Measurements from ENCODE around the gene TGM3. TPM values are rescaled to one million over a fixed set of nuclear protein-coding genes. Genes with fewer than 3 reads are reported as not detected.
A peak's percentile ranks its signal among the peaks of the same experiment; 100 is the strongest.

Gene TGM3
- total and polyA plus RNA-seq, 2 of the 4 experiments (the other 2 are of a cell fraction), result not detected

- H2AK9ac ChIP-seq (replicated peaks; ENCODE audit: low read depth, low read length, poor library complexity), result no peak overlapping the region
- CTCF ChIA-PET, result no interaction called here
Measured at GRCh38 chr20:2340136-2340535, 44.3 kb downstream of the TGM3 start.

More at GRCh38 chr20:2340136-2340535, 44.3 kb downstream of the TGM3 start:
- H2BK5ac ChIP-seq (ENCODE audit: low read depth, low read length, poor library complexity, severe bottlenecking), result no peak overlapping the region
- H4K5ac ChIP-seq (ENCODE audit: low read depth, low read length), result no peak overlapping the region
- no peaks in the 10 kb centered on the region for H4K20me1 ChIP-seq (ENCODE audit: insufficient read depth, low read length)
- BruUV-seq (replicated peaks), result no TSS peak
- peaks cover 3% of the 10 kb centered on the region for H3K27me3 ChIP-seq (ENCODE audit: control insufficient read depth, insufficient read depth, low read length)
- no peaks in the 10 kb centered on the region for H3K9me3 ChIP-seq (ENCODE audit: control insufficient read depth, insufficient read depth, low read length)
- no peak overlapping the region for H4K91ac ChIP-seq (ENCODE audit: insufficient read depth, low read depth, low read length)
- no peak for DNase-seq
- H3K4me2 ChIP-seq (ENCODE audit: low read depth, low read length), result no peak overlapping the region
- no peak overlapping the region for H2BK20ac ChIP-seq (ENCODE audit: low read depth, low read length)
- H3K23ac ChIP-seq (ENCODE audit: low read depth, low read length), result no peak overlapping the region
- POLR2A ChIA-PET (ENCODE audit: unreplicated experiment), result no interaction called here
- no peaks in the 10 kb centered on the region for H3K9me1 ChIP-seq (ENCODE audit: insufficient read depth, low read length)
- H2AK5ac ChIP-seq (ENCODE audit: low read depth, low read length), result no peak overlapping the region
- no peak overlapping the region for H3K27ac ChIP-seq (ENCODE audit: insufficient read depth, low read length)
- no peaks in the 10 kb centered on the region for H3K36me3 ChIP-seq (ENCODE audit: control insufficient read depth, insufficient read depth, low read length)
- H3K4me3 ChIP-seq (ENCODE audit: insufficient read depth, low read depth, low read length), result no peak overlapping the region
- no peak overlapping the region for H3K56ac ChIP-seq (ENCODE audit: extremely low read depth, insufficient read depth, low read length)
- dilution Hi-C loops (cut with HindIII; ENCODE audit: low sequenced_read_pairs, unreplicated experiment), result no loop called here
- H4K8ac ChIP-seq (ENCODE audit: low read depth in 2 of 2, low read length in 2 of 2), result no peak overlapping the region
- no peak overlapping the region for H3K4ac ChIP-seq (ENCODE audit: low read depth, low read length)
- in situ Hi-C loops (cut with MboI; ENCODE audit: low sequenced_read_pairs), result no loop called here
- ATAC-seq (ENCODE audit: low read depth), result no peak
- H3K9ac ChIP-seq (ENCODE audit: low read depth, low read length), result no peak overlapping the region
- TF ChIP-seq SMC3 (IDR thresholded peaks at IDR 0.05; ENCODE audit: low read depth, low read length), result no peak
- H2BK120ac ChIP-seq (ENCODE audit: low read depth, low read length), result no peak overlapping the region
- H3K14ac ChIP-seq (replicated peaks; ENCODE audit: low read depth, low read length), result no peak overlapping the region
- no peak overlapping the region for H2BK15ac ChIP-seq (ENCODE audit: low read depth, low read length)
- no peaks in the 10 kb centered on the region for H3K4me1 ChIP-seq (ENCODE audit: control insufficient read depth, insufficient read depth, low read length)
- peak overlapping the region; percentile 14 for H2AFZ ChIP-seq (replicated peaks; ENCODE audit: low read length, poor library complexity)
- 66% methylated on average over 10 of the region's 11 CpGs; no CpG with 5 or more reads in 1 of the 2 experiments for WGBS, 2 experiments (ENCODE audit: extremely low coverage in 2 of 2, insufficient read length in 1 of 2)
- intact Hi-C loops (cut with micrococcal nuclease), result no loop called here
- H3K18ac ChIP-seq (ENCODE audit: low read depth, low read length), result no peak overlapping the region
- H3K79me1 ChIP-seq (ENCODE audit: low read depth in 1 of 2, low read length in 2 of 2), result no peaks in the 10 kb centered on the region
